Measurements from ENCODE around the gene ADAM22.

DNA sequence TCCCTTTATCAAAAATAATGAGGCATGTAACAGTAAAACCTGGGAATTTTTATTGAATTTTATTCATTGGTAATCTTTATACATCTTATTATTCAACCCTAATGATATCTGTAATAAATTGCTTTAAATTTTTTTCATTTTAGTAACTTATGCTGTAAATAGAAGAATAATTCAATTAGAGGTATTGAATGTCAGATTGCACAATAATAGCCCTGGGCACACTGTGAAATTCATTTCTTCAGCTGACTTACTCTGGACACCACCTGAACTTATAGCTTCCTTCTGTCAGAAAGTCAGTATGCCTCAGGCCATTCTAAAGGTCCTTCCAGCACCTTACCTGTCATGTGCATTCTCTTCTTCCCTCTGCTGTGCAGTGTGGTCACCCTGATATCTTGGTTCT, 59.2 kb downstream of the ADAM22 start:
- TF ChIP-seq, protein P1, sequence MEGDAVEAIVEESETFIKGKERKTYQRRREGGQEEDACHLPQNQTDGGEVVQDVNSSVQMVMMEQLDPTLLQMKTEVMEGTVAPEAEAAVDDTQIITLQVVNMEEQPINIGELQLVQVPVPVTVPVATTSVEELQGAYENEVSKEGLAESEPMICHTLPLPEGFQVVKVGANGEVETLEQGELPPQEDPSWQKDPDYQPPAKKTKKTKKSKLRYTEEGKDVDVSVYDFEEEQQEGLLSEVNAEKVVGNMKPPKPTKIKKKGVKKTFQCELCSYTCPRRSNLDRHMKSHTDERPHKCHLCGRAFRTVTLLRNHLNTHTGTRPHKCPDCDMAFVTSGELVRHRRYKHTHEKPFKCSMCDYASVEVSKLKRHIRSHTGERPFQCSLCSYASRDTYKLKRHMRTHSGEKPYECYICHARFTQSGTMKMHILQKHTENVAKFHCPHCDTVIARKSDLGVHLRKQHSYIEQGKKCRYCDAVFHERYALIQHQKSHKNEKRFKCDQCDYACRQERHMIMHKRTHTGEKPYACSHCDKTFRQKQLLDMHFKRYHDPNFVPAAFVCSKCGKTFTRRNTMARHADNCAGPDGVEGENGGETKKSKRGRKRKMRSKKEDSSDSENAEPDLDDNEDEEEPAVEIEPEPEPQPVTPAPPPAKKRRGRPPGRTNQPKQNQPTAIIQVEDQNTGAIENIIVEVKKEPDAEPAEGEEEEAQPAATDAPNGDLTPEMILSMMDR (IDR thresholded peaks at IDR 0.05): no peak
- no peak for TF ChIP-seq POLR2A (IDR thresholded peaks at IDR 0.05)
